ENCODE data around the gene GLB1L3.

DNA sequence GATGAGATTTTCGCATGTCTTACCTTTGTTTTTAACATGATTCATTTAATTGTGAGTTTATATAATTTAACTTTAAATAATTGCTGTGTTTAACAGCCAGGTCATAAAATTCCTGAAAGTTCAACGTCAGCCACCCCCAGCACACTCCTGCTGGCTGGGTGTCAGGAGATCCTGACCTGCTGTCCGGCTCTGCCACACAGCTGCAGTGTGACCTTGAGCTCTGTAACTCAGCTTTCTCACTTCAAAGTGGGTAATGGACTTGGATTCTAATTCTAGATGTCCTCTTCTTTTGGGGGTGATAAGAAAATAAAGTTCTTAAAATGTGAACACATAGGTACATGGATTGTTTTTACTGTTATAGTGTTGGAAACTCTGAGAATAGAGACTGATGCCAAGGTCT lies 40.8 kb upstream of the GLB1L3 start:
- TF ChIP-seq, protein P1, sequence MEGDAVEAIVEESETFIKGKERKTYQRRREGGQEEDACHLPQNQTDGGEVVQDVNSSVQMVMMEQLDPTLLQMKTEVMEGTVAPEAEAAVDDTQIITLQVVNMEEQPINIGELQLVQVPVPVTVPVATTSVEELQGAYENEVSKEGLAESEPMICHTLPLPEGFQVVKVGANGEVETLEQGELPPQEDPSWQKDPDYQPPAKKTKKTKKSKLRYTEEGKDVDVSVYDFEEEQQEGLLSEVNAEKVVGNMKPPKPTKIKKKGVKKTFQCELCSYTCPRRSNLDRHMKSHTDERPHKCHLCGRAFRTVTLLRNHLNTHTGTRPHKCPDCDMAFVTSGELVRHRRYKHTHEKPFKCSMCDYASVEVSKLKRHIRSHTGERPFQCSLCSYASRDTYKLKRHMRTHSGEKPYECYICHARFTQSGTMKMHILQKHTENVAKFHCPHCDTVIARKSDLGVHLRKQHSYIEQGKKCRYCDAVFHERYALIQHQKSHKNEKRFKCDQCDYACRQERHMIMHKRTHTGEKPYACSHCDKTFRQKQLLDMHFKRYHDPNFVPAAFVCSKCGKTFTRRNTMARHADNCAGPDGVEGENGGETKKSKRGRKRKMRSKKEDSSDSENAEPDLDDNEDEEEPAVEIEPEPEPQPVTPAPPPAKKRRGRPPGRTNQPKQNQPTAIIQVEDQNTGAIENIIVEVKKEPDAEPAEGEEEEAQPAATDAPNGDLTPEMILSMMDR (IDR thresholded peaks at IDR 0.05), result no peak
- TF ChIP-seq POLR2A (IDR thresholded peaks at IDR 0.05), result no peak

All from breast epithelium (tissue), 3 donors.